Hepatocyte (in vitro differentiated cells): ENCODE data around the gene KEAP1. TPM values are rescaled to one million over a fixed set of nuclear protein-coding genes. Genes with fewer than 3 reads are reported as not detected.

Experiments used
- DNase-seq: peaks from one replicate; pipeline ENCODE4 v3.0.0-alpha.2; 2016; ENCODE audit warnings: low spot score
- H2AFZ ChIP-seq: fragments of 200-600 bp; sonication (generic); 2 replicates; pipeline ENCODE4 v1.6.0; 2016; ENCODE audit warnings: antibody characterized with exemption, mild to moderate bottlenecking
- H3K27ac ChIP-seq: fragments of 200-600 bp; sonication (generic); 2 replicates; pipeline ENCODE4 v1.5.1; 2016; ENCODE audit warnings: mild to moderate bottlenecking
- H3K27me3 ChIP-seq: fragments of 200-600 bp; sonication (generic); 2 replicates; pipeline ENCODE4 v1.6.1; 2016
- H3K36me3 ChIP-seq: fragments of 200-600 bp; sonication (generic); replicated peaks from 2 replicates; pipeline ENCODE4 v1.5.1; 2016; ENCODE audit warnings: low read depth; ENCODE audit not compliant: insufficient read depth
- H3K4me1 ChIP-seq: fragments of 200-600 bp; sonication (generic); 2 replicates; pipeline ENCODE4 v1.5.1; 2016; ENCODE audit warnings: mild to moderate bottlenecking, moderate library complexity; ENCODE audit not compliant: insufficient read depth
- H3K4me2 ChIP-seq: fragments of 200-600 bp; sonication (generic); 2 replicates; pipeline ENCODE4 v1.6.0; 2016
- H3K4me3 ChIP-seq: fragments of 200-600 bp; sonication (generic); 2 replicates; pipeline ENCODE4 v1.5.1; 2016; ENCODE audit warnings: mild to moderate bottlenecking
- H3K79me2 ChIP-seq: fragments of 200-600 bp; sonication (generic); 2 replicates; pipeline ENCODE4 v1.6.0; 2017; ENCODE audit warnings: mild to moderate bottlenecking
- H3K9me2 ChIP-seq: fragments of 200-600 bp; sonication (generic); replicated peaks from 2 replicates; pipeline ENCODE4 v1.6.0; 2017; ENCODE audit warnings: mild to moderate bottlenecking; ENCODE audit not compliant: insufficient read depth
- H3K9me3 ChIP-seq: fragments of 200-600 bp; sonication (generic); 2 replicates; pipeline ENCODE4 v1.5.1; 2016; ENCODE audit warnings: low read depth, mild to moderate bottlenecking
- H4K20me1 ChIP-seq: fragments of 200-600 bp; sonication (generic); 2 replicates; pipeline ENCODE4 v1.6.0; 2016; ENCODE audit warnings: mild to moderate bottlenecking; ENCODE audit not compliant: insufficient read depth, poor library complexity, severe bottlenecking
- CTCF ChIP-seq: fragments of 200-600 bp; sonication (generic); IDR thresholded peaks from 2 replicates; pipeline ENCODE4 v1.5.1; 2016; ENCODE audit warnings: antibody characterized with exemption, mild to moderate bottlenecking; ENCODE audit not compliant: poor library complexity
- EZH2 ChIP-seq: fragments of 200-600 bp; sonication (generic); IDR thresholded peaks from 2 replicates; pipeline ENCODE4 v1.6.1; 2016; ENCODE audit warnings: antibody characterized with exemption, mild to moderate bottlenecking, borderline replicate concordance
- EZH2phosphoT487 ChIP-seq: fragments of 200-600 bp; sonication (generic); IDR thresholded peaks from one replicate; pipeline ENCODE4 v1.6.1; 2018; ENCODE audit warnings: antibody characterized with exemption, mild to moderate bottlenecking, low read depth, moderate library complexity; ENCODE audit not compliant: unreplicated experiment, severe bottlenecking
- WGBS: methylation state at CpG from one replicate; pipeline ENCODE4 v1.1.6; 2016; ENCODE audit warnings: low lambda C conversion rate; ENCODE audit errors: missing lambda C conversion rate; 5-methylcytosine and 5-hydroxymethylcytosine counted together
- polyA plus RNA-seq: library from polyadenylated mRNA; unstranded; fragments of >200 nt; fragmentation: Nextera tagmentation; extraction: Ambion mirVana; gene quantifications from 2 replicates; pipeline ENCODE4 v1.2.1, GENCODE V29; 2016
- total RNA-seq: library from RNA; depleted of rRNA; stranded (reverse); fragments of >200 nt; gene quantifications from 2 replicates; pipeline ENCODE4 v1.2.3, GENCODE V29; 2014

KEAP1 gene
- total and polyA plus RNA-seq, 2 experiments from 2014 or later, result 48.2 to 66.8 TPM

DNA sequence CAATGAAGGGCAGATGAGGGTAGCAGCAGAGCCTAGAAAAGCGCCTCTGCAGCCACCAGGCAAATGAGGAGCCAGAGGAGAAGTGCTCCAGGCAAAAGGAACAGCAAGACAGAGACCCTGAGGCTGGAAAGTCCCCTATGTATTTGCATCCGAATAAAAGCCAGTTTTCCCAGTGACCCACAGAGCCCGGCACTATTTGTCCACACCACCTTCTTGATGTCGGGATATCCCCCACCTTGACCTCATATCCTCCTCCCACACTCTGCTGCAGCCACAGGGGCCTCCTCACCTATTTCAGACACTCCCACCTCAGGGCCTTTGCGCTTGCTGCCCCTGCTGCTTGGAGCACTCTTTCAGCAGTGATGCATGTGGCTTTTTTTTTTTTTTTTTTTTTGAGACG is 47.2 kb upstream of the KEAP1 start:
- H3K9me2 ChIP-seq, result no peaks in the 10 kb centered on the region

DNA sequence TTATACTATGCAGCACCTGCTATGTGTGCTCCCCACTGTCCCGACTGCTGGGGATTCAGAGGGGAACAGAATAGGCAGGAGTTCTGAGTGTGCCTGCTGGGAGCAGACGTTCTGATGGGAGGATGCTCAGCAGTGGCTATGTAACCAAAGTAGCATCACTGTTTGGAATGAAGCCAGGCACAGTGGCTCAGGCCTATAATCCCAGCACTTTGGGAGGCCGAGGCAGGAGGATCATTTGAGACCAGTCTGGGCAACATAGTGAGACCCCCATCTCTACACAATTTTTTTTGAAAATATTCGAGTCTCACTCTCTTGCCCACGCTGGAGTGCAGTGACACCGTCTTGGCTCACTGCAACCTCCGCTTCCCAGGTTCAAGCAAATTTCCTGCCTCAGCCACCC is 46.6 kb upstream of the KEAP1 start:
- Histone ChIP-seq H3K4me3 (no peak overlapping the region), H2AFZ (no peak overlapping the region), H3K79me2 (peaks cover 18% of the 10 kb centered on the region), H3K36me3 (no peaks in the 10 kb centered on the region), H3K9me3 (no peaks in the 10 kb centered on the region), H3K4me2 (no peak overlapping the region), H3K4me1 (peaks cover 3% of the 10 kb centered on the region), H3K27ac (no peak overlapping the region), H3K9me2 (no peaks in the 10 kb centered on the region), H4K20me1 (no peaks in the 10 kb centered on the region), H3K27me3 (no peaks in the 10 kb centered on the region)
- no peak for DNase-seq
- WGBS, result 97% methylated on average over 7 of the region's 7 CpGs
- no peak for TF ChIP-seq EZH2
- no peak for TF ChIP-seq EZH2phosphoT487
- TF ChIP-seq CTCF, result no peak

More for the DNA sequence above, 47.2 kb upstream of the KEAP1 start:
- peaks cover 12% of the 10 kb centered on the region for H3K79me2 ChIP-seq
- no peaks in the 10 kb centered on the region for H3K4me1 ChIP-seq
- no peaks in the 10 kb centered on the region for H3K9me3 ChIP-seq
- TF ChIP-seq EZH2 (no peak), EZH2phosphoT487 (no peak), CTCF (no peak)
- H4K20me1 ChIP-seq, result no peaks in the 10 kb centered on the region
- no peak overlapping the region for H3K4me2 ChIP-seq
- no peak for DNase-seq
- H3K27me3 ChIP-seq, result no peaks in the 10 kb centered on the region
- WGBS, result 98% methylated on average over 6 of the region's 6 CpGs
- no peak overlapping the region for H2AFZ ChIP-seq
- H3K27ac ChIP-seq, result no peak overlapping the region
- no peak overlapping the region for H3K4me3 ChIP-seq
- H3K36me3 ChIP-seq, result no peaks in the 10 kb centered on the region

DNA sequence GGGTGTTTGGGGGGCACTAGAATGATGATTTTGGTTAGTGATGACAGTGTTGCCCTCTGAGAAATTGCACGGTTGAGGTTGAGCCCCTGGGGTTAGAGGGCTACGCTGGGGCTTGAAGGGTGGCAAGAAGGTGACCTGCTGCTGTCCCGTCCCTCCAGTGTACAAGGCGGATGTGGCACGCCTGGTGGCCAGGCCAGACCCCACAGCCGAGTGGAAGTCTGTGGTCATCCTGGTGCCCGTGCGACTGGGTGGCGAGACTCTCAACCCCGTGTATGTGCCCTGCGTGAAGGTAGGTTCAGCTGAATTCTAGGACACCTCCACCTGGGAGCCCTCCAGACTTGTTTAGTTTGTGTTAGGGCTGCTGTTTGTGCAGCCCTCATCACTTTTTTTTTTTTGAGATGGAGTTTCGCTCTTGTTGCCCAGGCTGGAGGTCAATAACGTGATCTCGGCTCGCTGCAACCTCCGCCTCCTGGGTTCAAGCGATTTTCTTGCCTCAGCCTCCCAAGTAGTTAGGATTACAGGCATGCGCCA is 45.7 kb upstream of the KEAP1 start:
- Histone ChIP-seq H3K4me1 (peaks cover 9% of the 10 kb centered on the region), H3K9me2 (no peaks in the 10 kb centered on the region), H2AFZ (no peak overlapping the region), H3K36me3 (no peaks in the 10 kb centered on the region), H3K9me3 (no peaks in the 10 kb centered on the region), H4K20me1 (no peaks in the 10 kb centered on the region), H3K79me2 (peaks cover 28% of the 10 kb centered on the region), H3K4me3 (no peak overlapping the region), H3K27me3 (no peaks in the 10 kb centered on the region), H3K27ac (no peak overlapping the region), H3K4me2 (no peak overlapping the region)
- WGBS, result 97% methylated on average over 16 of the region's 18 CpGs
- no peak for DNase-seq
- no peak for TF ChIP-seq CTCF
- TF ChIP-seq EZH2, result no peak
- TF ChIP-seq EZH2phosphoT487, result no peak

DNA sequence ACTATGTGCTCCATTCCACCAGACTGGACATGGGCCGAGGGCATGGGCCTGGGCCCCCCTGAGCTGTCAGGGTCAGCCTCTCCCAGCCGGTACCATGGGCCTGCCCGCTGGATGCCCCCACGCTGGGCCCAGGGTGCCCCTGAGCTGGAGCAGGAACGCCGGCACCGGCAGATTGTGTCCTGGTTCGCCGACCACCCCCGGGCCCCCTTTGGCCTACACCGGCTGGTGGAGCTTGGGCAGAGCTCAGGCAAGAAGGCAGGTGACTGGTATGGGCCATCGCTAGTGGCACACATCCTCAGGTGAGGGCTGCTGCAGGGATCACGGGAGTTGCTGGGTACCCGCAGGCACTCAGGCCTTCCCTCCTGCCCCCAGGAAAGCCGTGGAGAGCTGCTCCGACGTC is 43.7 kb upstream of the KEAP1 start:
- Histone ChIP-seq H3K36me3 (no peaks in the 10 kb centered on the region), H4K20me1 (no peaks in the 10 kb centered on the region), H3K4me1 (peaks cover 9% of the 10 kb centered on the region), H3K27ac (no peak overlapping the region), H3K4me3 (no peak overlapping the region), H3K9me3 (no peaks in the 10 kb centered on the region), H3K79me2 (peaks cover 28% of the 10 kb centered on the region), H2AFZ (no peak overlapping the region), H3K27me3 (no peaks in the 10 kb centered on the region), H3K4me2 (no peak overlapping the region), H3K9me2 (no peaks in the 10 kb centered on the region)
- DNase-seq, result no peak
- TF ChIP-seq EZH2phosphoT487 (no peak), EZH2 (no peak), CTCF (no peak)
- WGBS, result 97% methylated on average over 17 of the region's 17 CpGs
